Neural progenitor cell (in vitro differentiated cells): ENCODE data around the gene BBS1. TPM values are rescaled to one million over a fixed set of nuclear protein-coding genes. Genes with fewer than 3 reads are reported as not detected.

ENCODE experiments used
- DNase-seq: peaks from one replicate; pipeline ENCODE4 v3.0.0-alpha.2; 2016; ENCODE audit warnings: low spot score
- H2AFZ ChIP-seq: fragments of 200-600 bp; sonication (generic); replicated peaks from 2 replicates; pipeline ENCODE4 v1.6.1; 2016; ENCODE audit warnings: antibody characterized with exemption
- H3F3A ChIP-seq: fragments of 200-600 bp; sonication (generic); 2 replicates; pipeline ENCODE4 v1.6.1; 2016; ENCODE audit warnings: antibody characterized with exemption, low read depth
- H3K27ac ChIP-seq: fragments of 200-600 bp; sonication (generic); 2 replicates; pipeline ENCODE4 v1.5.1; 2016; ENCODE audit warnings: mild to moderate bottlenecking
- H3K27me3 ChIP-seq: fragments of 200-600 bp; sonication (generic); 2 replicates; pipeline ENCODE4 v1.6.1; 2016; ENCODE audit warnings: mild to moderate bottlenecking, moderate library complexity
- H3K36me3 ChIP-seq: fragments of 200-600 bp; sonication (generic); 2 replicates; pipeline ENCODE4 v1.5.1; 2016
- H3K4me1 ChIP-seq: fragments of 200-600 bp; sonication (generic); 2 replicates; pipeline ENCODE4 v1.6.1; 2016; ENCODE audit warnings: mixed run types
- H3K4me2 ChIP-seq: fragments of 200-600 bp; sonication (generic); 2 replicates; pipeline ENCODE4 v1.6.1; 2016
- H3K4me3 ChIP-seq: fragments of 200-600 bp; sonication (generic); 2 replicates; pipeline ENCODE4 v1.5.1; 2016
- H3K79me2 ChIP-seq: fragments of 200-600 bp; sonication (generic); 2 replicates; pipeline ENCODE4 v1.6.1; 2016; ENCODE audit warnings: low read depth
- H3K9ac ChIP-seq: fragments of 200-600 bp; sonication (generic); 2 replicates; pipeline ENCODE4 v1.6.1; 2016
- H3K9me3 ChIP-seq: fragments of 200-600 bp; sonication (generic); 2 replicates; pipeline ENCODE4 v1.5.1; 2016; ENCODE audit warnings: low read depth
- H4K20me1 ChIP-seq: fragments of 200-600 bp; sonication (generic); 2 replicates; pipeline ENCODE4 v1.6.1; 2016; ENCODE audit warnings: low read depth
- H3K27ac Mint-ChIP-seq: 3 replicates; pipeline ENCODE4 v1.8.0; 2021; ENCODE audit warnings: mixed read lengths
- H3K27me3 Mint-ChIP-seq: 2 replicates; pipeline ENCODE4 v1.8.0; 2022; ENCODE audit warnings: low read depth, mild to moderate bottlenecking, inconsistent platforms, moderate library complexity, mixed read lengths; ENCODE audit not compliant: insufficient read depth
- H3K36me3 Mint-ChIP-seq: 3 replicates; pipeline ENCODE4 v1.8.0; 2021; ENCODE audit warnings: mixed read lengths
- H3K4me1 Mint-ChIP-seq: 3 replicates; pipeline ENCODE4 v1.8.0; 2021; ENCODE audit warnings: mixed read lengths
- H3K4me3 Mint-ChIP-seq: 3 replicates; pipeline ENCODE4 v1.8.0; 2021; ENCODE audit warnings: mild to moderate bottlenecking, moderate library complexity, mixed read lengths
- H3K9me3 Mint-ChIP-seq: 3 replicates; pipeline ENCODE4 v1.8.0; 2020; ENCODE audit warnings: mixed read lengths
- CTCF ChIP-seq: fragments of 200-600 bp; sonication (generic); IDR thresholded peaks from 2 replicates; pipeline ENCODE4 v1.5.1; 2017; ENCODE audit warnings: antibody characterized with exemption, mild to moderate bottlenecking
- EZH2 ChIP-seq: fragments of 200-600 bp; sonication (generic); IDR thresholded peaks from 2 replicates; pipeline ENCODE4 v1.6.1; 2017; ENCODE audit warnings: antibody characterized with exemption, mild to moderate bottlenecking, moderate library complexity
- EZH2phosphoT487 ChIP-seq: fragments of 200-600 bp; sonication (generic); IDR thresholded peaks from 2 replicates; pipeline ENCODE4 v1.6.1; 2017; ENCODE audit warnings: antibody characterized with exemption
- total RNA-seq: library from RNA; depleted of rRNA; stranded (reverse); fragments of >200 nt; gene quantifications from 2 replicates; pipeline ENCODE4 v1.2.3, GENCODE V29; 2015; ENCODE audit warnings: low replicate concordance

The BBS1 gene
- total RNA-seq, 1 donor from 2014 or later, result 42.0 TPM

- TF ChIP-seq CTCF, result no peak
- no peak for TF ChIP-seq EZH2phosphoT487
- TF ChIP-seq EZH2, result no peak
- Histone ChIP-seq H3F3A (peaks cover 46% of the 10 kb centered on the region), H3K4me1 (peaks cover 32% of the 10 kb centered on the region), H3K27ac (no peak within 1 kb of the TSS), H4K20me1 (peaks cover 15% of the 10 kb centered on the region), H3K27me3 (no peaks in the 10 kb centered on the region), H2AFZ (no peak within 1 kb of the TSS), H3K79me2 (no peaks in the 10 kb centered on the region), H3K4me3 (peak within 1 kb of the TSS; percentile 71), H3K4me2 (peak within 1 kb of the TSS; percentile 87), H3K36me3 (no peaks in the 10 kb centered on the region), H3K9me3 (no peaks in the 10 kb centered on the region), H3K9ac (peak within 1 kb of the TSS; percentile 74)
- H3K36me3 Mint-ChIP-seq, result peaks cover 3% of the 10 kb centered on the region
- peaks cover 25% of the 10 kb centered on the region for H3K27me3 Mint-ChIP-seq
- peak within 1 kb of the TSS; percentile 85 for H3K4me3 Mint-ChIP-seq
- H3K9me3 Mint-ChIP-seq, result no peaks in the 10 kb centered on the region
- peaks cover 52% of the 10 kb centered on the region for H3K4me1 Mint-ChIP-seq
- no peak within 1 kb of the TSS for H3K27ac Mint-ChIP-seq
- DNase-seq, result peak; percentile 88
Measured at GRCh38 chr11:66546368-66546965, 36.0 kb downstream of the BBS1 start, which contains the start of gene ACTN3. Gene ACTN3, plus strand, starts transcription at chr11:66546903. Its CDS starts 35 bp downstream, at chr11:66546938.

GRCh38 chr11:66546966-66547661 lies 36.7 kb downstream of the BBS1 start:
- Histone ChIP-seq H3K4me3 (peak overlapping the region; percentile 71), H4K20me1 (peaks cover 15% of the 10 kb centered on the region), H3K36me3 (no peaks in the 10 kb centered on the region), H3K79me2 (no peaks in the 10 kb centered on the region), H3K4me2 (peak overlapping the region; percentile 87), H3K27ac (no peak overlapping the region), H3K4me1 (peaks cover 32% of the 10 kb centered on the region), H3K27me3 (no peaks in the 10 kb centered on the region), H3K9ac (no peak overlapping the region), H2AFZ (no peak overlapping the region), H3K9me3 (no peaks in the 10 kb centered on the region), H3F3A (peaks cover 46% of the 10 kb centered on the region)
- Mint-ChIP-seq H3K9me3 (no peaks in the 10 kb centered on the region), H3K27ac (no peak overlapping the region), H3K36me3 (peaks cover 3% of the 10 kb centered on the region), H3K4me3 (peak overlapping the region; percentile 85), H3K27me3 (peaks cover 25% of the 10 kb centered on the region), H3K4me1 (peaks cover 52% of the 10 kb centered on the region)
- DNase-seq, result peak; percentile 67
- TF ChIP-seq EZH2phosphoT487, result no peak
- no peak for TF ChIP-seq CTCF
- TF ChIP-seq EZH2, result no peak

- Histone ChIP-seq H3K4me2 (peak overlapping the region; percentile 87), H3F3A (peaks cover 46% of the 10 kb centered on the region), H3K4me1 (peaks cover 32% of the 10 kb centered on the region), H3K79me2 (no peaks in the 10 kb centered on the region), H3K9me3 (no peaks in the 10 kb centered on the region), H4K20me1 (peaks cover 15% of the 10 kb centered on the region), H3K9ac (no peak overlapping the region), H3K4me3 (peak overlapping the region; percentile 71), H3K36me3 (no peaks in the 10 kb centered on the region), H3K27ac (no peak overlapping the region), H2AFZ (no peak overlapping the region), H3K27me3 (no peaks in the 10 kb centered on the region)
- TF ChIP-seq CTCF, result peak; percentile 18
- no peak for TF ChIP-seq EZH2phosphoT487
- TF ChIP-seq EZH2, result no peak
- DNase-seq, result peak; percentile 88
- Mint-ChIP-seq H3K27ac (no peak overlapping the region), H3K36me3 (peaks cover 3% of the 10 kb centered on the region), H3K9me3 (no peaks in the 10 kb centered on the region), H3K27me3 (peaks cover 25% of the 10 kb centered on the region), H3K4me3 (peak overlapping the region; percentile 85), H3K4me1 (peaks cover 46% of the 10 kb centered on the region)
Measured at GRCh38 chr11:66547662-66548009, 37.2 kb downstream of the BBS1 start.
